Stimulated activated CD4-positive, alpha-beta T cell treated with anti-CD3 and anti-CD28 coated beads, Interleukin-1b, Interleukin-23, amount 100 ng/mL, for 1 hour (primary cell): Measurements from ENCODE around the gene FCSK.
A peak's percentile ranks its signal among the peaks of the same experiment; 100 is the strongest.
"Not testable (repeated sequence)": the region's sequence is repeated elsewhere in the genome, so short reads cannot be mapped to it uniquely, and the experiment has no call there.

Experiments
- DNase-seq, 2 donors: peaks; one replicate each; pipeline ENCODE4 v3.0.0-alpha.2; 2020; ENCODE audit warnings: low read depth in 2 of 2

FCSK gene

GRCh38 chr16:70454222-70455034 is at the start of gene FCSK:
TSS of gene FCSK (plus strand) at chr16:70454595. CDS start at chr16:70463191, 8,596 bp downstream.
- peak; percentile 12 to 35 for DNase-seq

GRCh38 chr16:70406104-70406503 is 48.3 kb upstream of the FCSK start:
- not testable (repeated sequence) for DNase-seq

- DNase-seq, result no peak
Measured at GRCh38 chr16:70407811-70408274, 46.6 kb upstream of the FCSK start.

GRCh38 chr16:70410734-70411133 is 43.7 kb upstream of the FCSK start:
- no peak for DNase-seq

- no peak for DNase-seq
Measured at GRCh38 chr16:70412385-70412784, 42.0 kb upstream of the FCSK start.

GRCh38 chr16:70413572-70413971 is 40.8 kb upstream of the FCSK start:
- DNase-seq, result not testable (repeated sequence)

GRCh38 chr16:70416748-70417616 is 37.4 kb upstream of the FCSK start:
- DNase-seq, result no peak

- no peak for DNase-seq
Measured at GRCh38 chr16:70417661-70418060, 36.7 kb upstream of the FCSK start.

- DNase-seq, result no peak
Measured at GRCh38 chr16:70418274-70418992, 36.0 kb upstream of the FCSK start.

GRCh38 chr16:70418993-70419318 is 35.4 kb upstream of the FCSK start:
- no peak for DNase-seq

GRCh38 chr16:70419384-70420327 is 34.7 kb upstream of the FCSK start:
- no peak for DNase-seq

- DNase-seq, result no peak
Measured at GRCh38 chr16:70421014-70421413, 33.4 kb upstream of the FCSK start.

- DNase-seq, result no peak
Measured at GRCh38 chr16:70421473-70422311, 32.7 kb upstream of the FCSK start.

- DNase-seq, result no peak
Measured at GRCh38 chr16:70422543-70422942, 31.9 kb upstream of the FCSK start.

- DNase-seq, result no peak
Measured at GRCh38 chr16:70427786-70428177, 26.6 kb upstream of the FCSK start.

- no peak for DNase-seq
Measured at GRCh38 chr16:70428178-70428998, 26.0 kb upstream of the FCSK start.

- no peak for DNase-seq
Measured at GRCh38 chr16:70429888-70430666, 24.3 kb upstream of the FCSK start.
